ENCODE measurements around the gene NOC4L. TPM values are rescaled to one million over a fixed set of nuclear protein-coding genes. Genes with fewer than 3 reads are reported as not detected.

NOC4L gene
- polyA plus RNA-seq, 1 experiment, result 8.1 TPM

GRCh38 chr12:132151145-132151765, 7.0 kb downstream of the NOC4L start:
- ChIA-PET CTCF (interaction anchor here (1.3 to 3.8 kb wide), 2 partner anchors 264 to 464 kb away, joined by 4 to 41 read pairs; no protein-coding TSS in a partner anchor), POLR2A (no interaction called here)
- no peak for TF ChIP-seq CTCF (IDR thresholded peaks at IDR 0.05; ENCODE audit: insufficient read depth, low read depth, low read length)
- peaks cover 8% of the 10 kb centered on the region; the same call in 1 of the 2 replicates for H3K36me3 ChIP-seq (ENCODE audit: control insufficient read depth, insufficient read depth, low read length)
- no peak for DNase-seq (ENCODE audit: low read depth)
- no peaks in the 10 kb centered on the region for H3K27me3 ChIP-seq (ENCODE audit: control insufficient read depth, insufficient read depth, low read length)
- no peak overlapping the region for H3K4me3 ChIP-seq (ENCODE audit: low read depth, low read length)

- ChIA-PET CTCF (interaction anchor here (1.3 to 3.8 kb wide), 3 partner anchors 263 to 487 kb away, joined by 3 to 41 read pairs (median 4); no protein-coding TSS in a partner anchor), POLR2A (no interaction called here)
- no peaks in the 10 kb centered on the region for H3K27me3 ChIP-seq (ENCODE audit: control insufficient read depth, insufficient read depth, low read length)
- H3K36me3 ChIP-seq (ENCODE audit: control insufficient read depth, insufficient read depth, low read length), result peaks cover 8% of the 10 kb centered on the region; the same call in 1 of the 2 replicates
- TF ChIP-seq CTCF (IDR thresholded peaks at IDR 0.05; ENCODE audit: insufficient read depth, low read depth, low read length), result no peak
- DNase-seq (ENCODE audit: low read depth), result no peak
- H3K4me3 ChIP-seq (ENCODE audit: low read depth, low read length), result no peak overlapping the region
These were observed 7.6 kb downstream of the NOC4L start for GRCh38 chr12:132151766-132152410.

DNA sequence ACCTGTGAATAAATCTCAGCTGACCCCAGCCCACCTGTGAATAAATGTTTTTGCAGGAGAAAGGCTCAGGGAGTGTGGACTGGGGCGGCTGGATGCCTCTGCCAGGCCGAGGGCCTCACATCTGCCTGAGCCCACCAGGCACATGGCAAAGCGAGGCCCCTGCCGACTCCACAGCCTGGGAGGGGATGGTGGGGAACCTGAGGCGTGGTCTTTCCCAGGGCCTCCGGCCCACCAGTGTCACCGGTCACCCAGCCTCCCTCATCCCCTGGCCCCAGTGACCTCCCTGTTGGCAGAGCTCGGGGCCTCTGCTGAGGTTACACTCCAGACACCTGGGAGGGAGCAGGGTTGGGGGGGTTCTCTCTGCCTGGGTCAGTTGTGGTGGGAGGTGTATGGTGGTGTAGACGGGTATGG, 8.2 kb downstream of the NOC4L start:
- no peak for DNase-seq (ENCODE audit: low read depth)
- TF ChIP-seq CTCF (IDR thresholded peaks at IDR 0.05; ENCODE audit: insufficient read depth, low read depth, low read length), result no peak
- CTCF ChIA-PET, result interaction anchor here (1.0 to 3.8 kb wide), 6 partner anchors 10 to 486 kb away, joined by 3 to 41 read pairs (median 6); no protein-coding TSS in a partner anchor

GRCh38 chr12:132152953-132153352, 8.7 kb downstream of the NOC4L start:
- ChIA-PET CTCF (interaction anchor here (1.0 to 3.8 kb wide), 11 partner anchors 8 to 486 kb away, joined by 3 to 41 read pairs (median 7); no protein-coding TSS in a partner anchor), POLR2A (interaction anchor here (0.6 kb wide), 1 partner anchor 262 kb away, joined by 4 read pairs; no protein-coding TSS in a partner anchor)
- Histone ChIP-seq H3K36me3 (ENCODE audit: control insufficient read depth, insufficient read depth, low read length) (peaks cover 10% of the 10 kb centered on the region; the same call in 1 of the 2 replicates), H3K27me3 (ENCODE audit: control insufficient read depth, insufficient read depth, low read length) (no peaks in the 10 kb centered on the region), H3K4me3 (ENCODE audit: low read depth, low read length) (no peak overlapping the region)
- DNase-seq (ENCODE audit: low read depth), result no peak
- no peak for TF ChIP-seq CTCF (IDR thresholded peaks at IDR 0.05; ENCODE audit: insufficient read depth, low read depth, low read length)

More for the DNA sequence above, 8.2 kb downstream of the NOC4L start:
- POLR2A ChIA-PET, result interaction anchor here (0.6 kb wide), 1 partner anchor 262 kb away, joined by 4 read pairs; no protein-coding TSS in a partner anchor
- Histone ChIP-seq H3K4me3 (ENCODE audit: low read depth, low read length) (no peak overlapping the region), H3K36me3 (ENCODE audit: control insufficient read depth, insufficient read depth, low read length) (peaks cover 8% of the 10 kb centered on the region; the same call in 1 of the 2 replicates), H3K27me3 (ENCODE audit: control insufficient read depth, insufficient read depth, low read length) (no peaks in the 10 kb centered on the region)
